Ascending aorta (tissue), 2 donors: ENCODE measurements around the gene UBAC2. TPM values are rescaled to one million over a fixed set of nuclear protein-coding genes. Genes with fewer than 3 reads are reported as not detected.

Source experiments
- DNase-seq, 2 donors: peaks; one replicate each; pipeline ENCODE4 v3.0.0-alpha.2; 2019; ENCODE audit warnings: low spot score in 2 of 2
- H3K27ac ChIP-seq, 2 donors: fragments of 200-600 bp; sonication (generic); one replicate each; pipeline ENCODE4 v1.5.1; 2016 to 2017; ENCODE audit warnings: mild to moderate bottlenecking in 1 of 2
- H3K27me3 ChIP-seq: fragments of 200-600 bp; sonication (generic); one replicate; pipeline ENCODE4 v1.5.1; 2017
- H3K36me3 ChIP-seq, 2 donors: fragments of 200-600 bp; sonication (generic); one replicate each; pipeline ENCODE4 v1.5.1; 2016
- H3K4me1 ChIP-seq, 2 donors: fragments of 200-600 bp; sonication (generic); one replicate each; pipeline ENCODE4 v1.5.1; 2016 to 2017; ENCODE audit warnings: mild to moderate bottlenecking in 1 of 2
- H3K4me3 ChIP-seq, 2 donors: fragments of 200-600 bp; sonication (generic); one replicate each; pipeline ENCODE4 v1.5.1; 2016 to 2017; ENCODE audit warnings: mild to moderate bottlenecking in 1 of 2
- H3K9me3 ChIP-seq, 2 donors: fragments of 200-600 bp; sonication (generic); one replicate each; pipeline ENCODE4 v1.5.1; 2016
- intact Hi-C: fragments of 100-400 bp; cut with DNase I; formaldehyde crosslinking; loops from one replicate; pipeline ENCODE4 v1.15.1; 2023
- total RNA-seq: library from RNA; depleted of rRNA; stranded (reverse); fragments of >200 nt; gene quantifications from one replicate; pipeline ENCODE4 v1.1.0, GENCODE V29; 2016
- TF ChIP-seq, protein P1 (sequence below), 3 experiments: fragments of 200-600 bp in 2 of 3; fragments of 450-650 bp in 1 of 3; sonication (generic) in 2 of 3; IDR thresholded peaks; one replicate each; pipeline ENCODE4 v1.5.1; 2016 to 2019; ENCODE audit warnings: antibody characterized with exemption in 3 of 3, mild to moderate bottlenecking in 1 of 3, moderate library complexity in 1 of 3

Gene UBAC2
- total RNA-seq, 1 donor from 2014 or later = 67.8 TPM

GRCh38 chr13:99250982-99251825 lies 50.5 kb downstream of the UBAC2 start:
- Histone ChIP-seq H3K4me1 (no peaks in the 10 kb centered on the region), H3K9me3 (no peaks in the 10 kb centered on the region), H3K36me3 (peaks cover 3 to 11% of the 10 kb centered on the region in 2 donors), H3K4me3 (no peak overlapping the region), H3K27ac (no peak overlapping the region), H3K27me3 (no peaks in the 10 kb centered on the region)
- TF ChIP-seq, protein P1, sequence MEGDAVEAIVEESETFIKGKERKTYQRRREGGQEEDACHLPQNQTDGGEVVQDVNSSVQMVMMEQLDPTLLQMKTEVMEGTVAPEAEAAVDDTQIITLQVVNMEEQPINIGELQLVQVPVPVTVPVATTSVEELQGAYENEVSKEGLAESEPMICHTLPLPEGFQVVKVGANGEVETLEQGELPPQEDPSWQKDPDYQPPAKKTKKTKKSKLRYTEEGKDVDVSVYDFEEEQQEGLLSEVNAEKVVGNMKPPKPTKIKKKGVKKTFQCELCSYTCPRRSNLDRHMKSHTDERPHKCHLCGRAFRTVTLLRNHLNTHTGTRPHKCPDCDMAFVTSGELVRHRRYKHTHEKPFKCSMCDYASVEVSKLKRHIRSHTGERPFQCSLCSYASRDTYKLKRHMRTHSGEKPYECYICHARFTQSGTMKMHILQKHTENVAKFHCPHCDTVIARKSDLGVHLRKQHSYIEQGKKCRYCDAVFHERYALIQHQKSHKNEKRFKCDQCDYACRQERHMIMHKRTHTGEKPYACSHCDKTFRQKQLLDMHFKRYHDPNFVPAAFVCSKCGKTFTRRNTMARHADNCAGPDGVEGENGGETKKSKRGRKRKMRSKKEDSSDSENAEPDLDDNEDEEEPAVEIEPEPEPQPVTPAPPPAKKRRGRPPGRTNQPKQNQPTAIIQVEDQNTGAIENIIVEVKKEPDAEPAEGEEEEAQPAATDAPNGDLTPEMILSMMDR (IDR thresholded peaks at IDR 0.05) = no peak
- DNase-seq = no peak
- intact Hi-C loops = no loop called here

GRCh38 chr13:99251921-99252320 lies 51.3 kb downstream of the UBAC2 start:
- peaks cover 0 to 2% of the 10 kb centered on the region in 2 donors for H3K4me1 ChIP-seq
- no peak overlapping the region for H3K4me3 ChIP-seq
- H3K9me3 ChIP-seq = no peaks in the 10 kb centered on the region
- intact Hi-C loops = no loop called here
- H3K36me3 ChIP-seq = peaks cover under 1 to 11% of the 10 kb centered on the region in 2 donors
- no peaks in the 10 kb centered on the region for H3K27me3 ChIP-seq
- DNase-seq = no peak
- H3K27ac ChIP-seq = no peak overlapping the region
- TF ChIP-seq, protein P1 (IDR thresholded peaks at IDR 0.05) = no peak

DNA sequence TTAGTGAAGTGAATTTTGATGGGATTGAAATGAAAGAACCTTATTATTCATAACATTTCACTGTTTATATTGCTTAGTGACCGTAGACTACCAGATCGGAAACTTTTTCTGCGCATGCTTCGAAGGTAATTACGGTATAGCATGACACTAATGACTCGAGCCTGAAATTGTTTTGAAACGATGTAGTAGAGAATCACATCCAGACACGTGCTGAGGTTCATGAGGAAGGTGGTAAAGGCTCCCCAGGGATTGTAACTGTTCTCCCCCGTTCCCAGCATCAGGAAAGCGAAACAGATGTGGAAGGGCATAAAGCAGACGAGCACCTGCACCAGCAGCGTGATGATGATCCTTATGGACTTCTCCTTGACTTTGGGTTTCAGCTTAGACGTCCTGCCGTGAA lies 54.2 kb downstream of the UBAC2 start:
- H3K4me3 ChIP-seq = no peak overlapping the region
- no peaks in the 10 kb centered on the region for H3K27me3 ChIP-seq
- TF ChIP-seq, protein P1 (IDR thresholded peaks at IDR 0.05) = no peak
- no peak for DNase-seq
- no peaks in the 10 kb centered on the region for H3K9me3 ChIP-seq
- intact Hi-C loops = no loop called here
- H3K36me3 ChIP-seq = peaks cover 0 to 3% of the 10 kb centered on the region in 2 donors
- peaks cover 0 to 2% of the 10 kb centered on the region in 2 donors for H3K4me1 ChIP-seq
- no peak overlapping the region for H3K27ac ChIP-seq

GRCh38 chr13:99255271-99255670 lies 54.6 kb downstream of the UBAC2 start:
- no peak overlapping the region for H3K4me3 ChIP-seq
- TF ChIP-seq, protein P1 (IDR thresholded peaks at IDR 0.05) = no peak
- no peak for DNase-seq
- H3K4me1 ChIP-seq = peaks cover 0 to 2% of the 10 kb centered on the region in 2 donors
- H3K27me3 ChIP-seq = no peaks in the 10 kb centered on the region
- intact Hi-C loops = no loop called here
- no peak overlapping the region for H3K27ac ChIP-seq
- no peaks in the 10 kb centered on the region for H3K9me3 ChIP-seq
- H3K36me3 ChIP-seq = peaks cover 0 to 3% of the 10 kb centered on the region in 2 donors

DNA sequence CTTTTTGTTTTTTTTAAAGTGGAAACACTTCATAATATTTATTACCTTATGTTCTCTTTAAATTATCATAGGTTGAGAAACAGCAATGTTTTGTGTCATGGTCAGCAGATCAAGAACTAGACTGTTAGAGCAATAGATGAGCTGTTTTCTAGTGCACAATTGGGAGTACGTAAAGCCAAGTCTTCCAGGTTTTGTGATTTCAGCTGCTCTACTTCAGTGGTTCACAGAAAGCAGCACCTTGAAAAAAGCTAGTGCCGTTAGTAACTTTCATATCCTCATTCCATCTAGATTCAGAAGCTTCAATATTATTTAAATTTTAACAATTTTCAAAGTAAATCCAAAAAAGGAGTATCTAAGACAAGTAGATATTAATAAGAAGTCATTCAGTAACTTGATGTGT lies 55.6 kb downstream of the UBAC2 start:
- intact Hi-C loops = no loop called here
- TF ChIP-seq, protein P1 (IDR thresholded peaks at IDR 0.05) = no peak
- peaks cover 0 to 3% of the 10 kb centered on the region in 2 donors for H3K36me3 ChIP-seq

More for the DNA sequence above, 55.6 kb downstream of the UBAC2 start:
- Histone ChIP-seq H3K9me3 (no peaks in the 10 kb centered on the region), H3K4me1 (peaks cover 0 to 2% of the 10 kb centered on the region in 2 donors), H3K27me3 (no peaks in the 10 kb centered on the region), H3K27ac (no peak overlapping the region), H3K4me3 (no peak overlapping the region)
- no peak for DNase-seq
